HG03064 (cell line): Measurements from ENCODE around the gene RAPGEF2.
A peak's percentile ranks its signal among the peaks of the same experiment; 100 is the strongest.
"Not testable (repeated sequence)": the region's sequence is repeated elsewhere in the genome, so short reads cannot be mapped to it uniquely, and the experiment has no call there.

Experiments used
- ATAC-seq: cut with Tn5 transposase; IDR thresholded peaks from one replicate; pipeline ENCODE4 v1.9.1; 2021; ENCODE audit warnings: low read depth; ENCODE audit not compliant: unreplicated experiment

RAPGEF2 gene

DNA sequence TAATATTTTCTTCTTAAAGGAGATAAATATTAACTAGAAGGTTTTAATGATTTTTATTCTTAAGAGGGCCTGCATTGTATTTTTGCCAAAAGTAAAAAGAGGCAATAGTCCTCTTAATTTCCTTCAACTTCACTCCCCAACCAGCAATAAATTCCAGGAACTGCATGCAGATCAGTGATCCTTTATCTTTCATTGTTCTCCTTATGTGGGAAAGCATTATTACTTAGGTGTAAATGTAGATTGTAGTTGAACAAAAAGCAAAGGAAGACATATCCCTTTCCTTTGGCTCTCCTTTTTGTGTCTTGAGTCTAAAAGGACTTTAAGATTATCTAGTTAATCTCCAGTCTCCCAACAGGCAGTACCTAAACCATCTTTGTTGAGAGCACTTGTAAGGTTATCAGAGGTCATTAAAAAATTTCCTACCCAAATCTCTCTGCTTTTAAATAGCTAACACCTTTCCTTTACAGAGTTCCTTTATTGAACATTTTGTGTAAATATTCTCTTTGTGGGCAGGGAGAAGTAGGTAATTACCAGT is 55.3 kb downstream of the RAPGEF2 start:
- no peak for ATAC-seq

DNA sequence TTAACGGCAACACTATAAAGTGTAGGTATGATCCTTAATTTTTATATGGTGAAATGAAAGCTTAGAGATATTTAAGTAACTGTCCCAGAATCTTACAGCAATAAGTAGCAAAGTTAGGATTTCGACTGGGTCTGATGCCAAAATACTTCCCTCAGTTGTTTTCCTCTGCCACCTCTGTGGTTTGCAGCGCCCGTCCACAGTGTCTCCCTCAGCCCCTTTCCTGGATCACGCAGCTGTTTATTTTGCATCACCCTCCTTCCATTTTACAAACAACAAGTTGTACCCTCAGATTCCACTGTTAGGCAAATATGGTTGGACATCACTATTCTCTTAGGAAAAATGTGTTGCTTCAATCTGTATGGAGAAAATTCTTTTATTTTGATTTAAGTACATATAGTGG is 56.1 kb downstream of the RAPGEF2 start:
- no peak for ATAC-seq

DNA sequence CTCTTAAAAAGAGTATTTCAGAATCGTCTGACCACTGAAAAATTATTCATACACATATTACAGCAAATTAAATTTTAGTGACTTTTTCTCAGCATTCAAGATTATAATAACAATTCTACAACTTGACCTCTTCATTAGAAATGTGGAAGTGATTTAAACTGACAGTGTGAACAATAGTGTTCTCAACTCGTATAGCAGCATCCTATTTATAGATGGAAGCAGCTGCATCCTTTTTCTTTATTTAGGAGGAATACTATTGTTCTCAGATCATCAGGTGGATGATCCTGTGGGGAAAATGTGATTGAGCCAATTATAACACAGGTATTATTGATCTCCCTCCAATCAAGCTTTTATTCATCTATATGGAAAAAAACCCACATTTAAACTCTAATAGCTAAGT is 56.7 kb downstream of the RAPGEF2 start:
- ATAC-seq, result no peak

DNA sequence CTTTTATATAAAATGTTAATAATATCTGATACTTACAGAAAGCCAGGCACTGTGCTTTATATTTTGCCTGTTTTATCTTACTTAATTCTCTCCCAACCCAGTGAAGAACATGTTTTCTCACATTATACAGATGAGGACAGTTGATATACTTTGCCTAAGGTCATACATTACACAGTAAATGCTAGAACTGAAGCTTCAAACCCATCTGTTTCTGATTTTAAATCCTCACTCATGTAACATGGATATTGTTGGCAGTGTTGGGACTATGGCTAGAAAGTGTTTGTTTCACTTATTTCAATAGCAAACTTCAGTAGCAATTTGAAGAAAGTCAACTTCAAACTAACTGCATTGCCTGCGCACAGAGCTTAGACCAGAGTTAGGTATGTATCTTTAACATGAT is 57.4 kb downstream of the RAPGEF2 start:
- no peak for ATAC-seq

DNA sequence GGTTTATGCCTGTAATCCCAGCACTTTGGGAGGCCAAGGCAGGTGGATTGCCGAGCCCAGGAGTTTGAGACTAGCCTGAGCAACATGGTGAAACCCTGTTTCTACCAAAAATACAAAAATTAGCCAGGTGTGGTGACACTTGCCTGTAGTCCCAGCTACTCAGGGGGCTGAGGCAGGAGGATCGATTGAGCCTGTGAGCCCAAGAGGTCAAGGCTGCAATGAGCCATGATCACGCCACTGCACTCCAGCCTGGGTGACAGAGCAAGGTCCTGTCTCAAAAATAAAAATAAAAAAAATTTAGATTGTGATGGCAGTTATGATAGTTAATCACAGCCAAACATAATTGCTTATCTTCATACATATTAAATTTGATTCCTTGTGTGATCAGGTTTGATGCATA is 58.6 kb downstream of the RAPGEF2 start:
- ATAC-seq, result not testable (repeated sequence)

DNA sequence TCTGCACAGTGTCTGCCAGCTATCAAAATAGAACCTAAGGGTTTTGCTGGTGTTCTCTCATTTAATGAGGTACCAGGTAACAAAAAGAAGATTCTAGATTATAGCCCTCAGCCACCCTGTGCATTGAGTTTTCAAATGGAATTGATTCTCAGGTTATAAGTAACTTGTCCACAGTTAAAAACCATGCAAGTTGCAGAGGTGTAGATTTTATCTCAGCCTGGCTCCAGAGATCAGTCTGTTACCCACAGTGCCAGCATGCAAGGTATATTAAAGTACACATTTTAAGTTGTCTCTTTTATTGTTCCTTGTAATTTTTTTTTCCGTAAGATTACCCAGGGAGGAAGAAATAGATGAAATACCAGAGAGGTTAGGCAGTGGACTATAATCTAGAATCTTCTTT is 59.7 kb downstream of the RAPGEF2 start:
- ATAC-seq, result no peak

DNA sequence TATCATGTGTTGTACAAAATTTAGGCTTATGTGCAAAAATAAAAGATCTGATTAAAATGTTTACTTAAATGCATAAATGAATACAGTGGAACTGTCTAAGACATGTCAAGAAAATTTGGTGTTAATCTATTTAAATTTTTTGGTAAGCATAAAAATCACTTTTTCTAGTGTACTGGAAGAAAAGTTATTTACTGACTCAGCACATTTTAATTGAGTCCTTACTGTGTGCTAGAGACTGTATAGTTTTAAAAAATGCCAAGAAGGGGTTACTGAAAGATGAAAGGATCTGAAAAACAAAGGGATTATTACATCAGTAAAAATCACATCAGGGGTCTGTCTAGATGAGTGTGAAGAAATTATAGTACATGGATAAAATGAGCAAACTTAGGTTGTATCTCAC is 60.6 kb downstream of the RAPGEF2 start:
- no peak for ATAC-seq

DNA sequence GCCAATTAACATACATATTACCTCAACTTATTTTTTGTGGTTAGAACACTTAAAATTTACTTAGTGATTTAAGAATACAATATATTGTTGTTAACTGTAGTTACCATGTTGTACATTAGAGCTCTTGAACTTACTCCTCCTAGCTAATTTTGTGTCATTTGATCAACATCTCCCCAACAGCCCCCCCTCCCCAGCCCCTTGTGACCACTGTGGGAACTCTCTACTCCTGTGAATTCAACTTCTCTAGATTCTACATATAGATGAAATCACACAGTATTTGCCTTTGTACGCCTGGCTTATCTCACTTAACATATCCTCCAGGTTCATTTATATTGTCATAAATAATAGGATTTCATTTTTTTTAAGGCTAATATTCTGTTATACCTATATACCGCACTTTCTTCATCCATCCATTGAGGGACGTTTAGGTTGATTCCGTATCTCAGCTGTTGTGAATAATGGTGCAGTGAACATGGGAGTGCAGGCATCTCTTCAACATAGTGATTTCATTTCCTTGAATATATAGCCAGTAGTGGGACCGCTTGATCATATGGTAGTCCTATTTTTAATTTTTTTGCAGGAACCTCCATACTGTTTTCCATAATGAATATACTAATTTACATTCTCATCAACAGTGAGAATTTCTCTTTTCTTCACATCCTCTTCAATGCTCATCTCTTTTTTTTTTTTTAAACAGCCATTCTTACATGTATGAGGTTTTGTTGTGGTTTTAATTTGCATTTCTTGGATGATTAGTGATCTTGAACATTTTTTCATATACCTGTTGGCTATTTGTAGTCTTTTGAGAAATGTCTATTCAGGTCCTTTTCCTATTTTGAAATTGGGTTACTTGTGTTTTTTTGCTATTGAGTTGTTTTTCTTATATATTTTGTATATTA is 66.8 kb downstream of the RAPGEF2 start:
- ATAC-seq, result peak; percentile 56

DNA sequence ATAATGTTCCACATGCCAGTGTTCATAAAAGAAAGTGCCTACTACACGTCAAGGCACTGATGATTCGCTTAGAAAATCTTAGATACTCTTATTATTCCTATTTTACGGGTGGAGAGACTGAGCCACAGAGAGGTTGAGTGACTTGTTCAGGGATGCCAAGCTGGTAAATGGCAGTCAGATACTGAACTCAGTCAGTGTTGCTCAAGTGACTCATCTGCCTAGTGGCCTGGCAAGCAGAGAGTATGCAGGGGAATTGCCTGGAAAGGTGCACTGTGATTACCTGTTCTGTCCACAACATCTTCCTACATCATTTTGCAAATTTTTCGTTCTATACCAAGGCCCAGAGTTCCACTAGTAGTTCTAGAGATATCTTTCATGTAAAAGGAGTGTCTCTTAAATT is 68.4 kb downstream of the RAPGEF2 start:
- no peak for ATAC-seq

DNA sequence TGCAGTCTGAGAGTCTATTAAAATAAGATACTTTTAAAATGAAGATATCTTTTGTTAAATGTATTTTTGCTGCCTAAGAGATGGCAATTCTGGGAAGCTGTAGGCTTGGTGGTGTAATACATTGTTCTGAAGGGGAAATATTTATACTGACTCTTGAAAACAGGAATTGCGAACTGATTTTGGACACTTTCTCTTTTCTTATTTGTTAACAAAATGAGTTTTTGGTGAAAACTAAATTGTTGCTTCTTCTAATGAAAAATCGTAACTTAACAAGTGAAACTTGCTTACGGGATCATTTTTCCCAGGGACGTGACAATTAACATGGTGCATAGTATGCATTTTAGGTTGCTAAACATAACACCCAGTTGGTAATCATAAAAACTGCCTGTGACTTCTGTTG is 71.0 kb downstream of the RAPGEF2 start:
- no peak for ATAC-seq

DNA sequence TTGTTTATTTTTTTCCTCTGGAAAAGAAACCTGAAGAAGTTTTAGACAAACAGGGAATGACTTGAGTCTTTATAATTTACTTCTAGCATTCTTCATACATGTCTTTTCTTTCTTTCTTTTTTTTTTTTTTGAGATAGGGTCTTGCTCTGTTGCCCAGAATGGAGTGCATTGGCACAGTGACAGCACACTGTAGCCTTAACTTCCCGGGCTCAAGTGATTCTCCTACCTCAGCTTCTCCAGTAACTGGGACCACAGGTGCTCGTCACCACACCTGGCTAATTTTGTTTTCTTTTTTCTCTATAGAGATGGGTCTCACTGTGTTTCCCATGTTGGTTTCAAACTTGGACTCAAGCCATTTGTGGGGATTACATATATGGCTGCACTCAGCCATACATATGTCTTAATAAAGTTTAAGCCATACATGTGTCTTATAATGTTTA is 71.8 kb downstream of the RAPGEF2 start:
- ATAC-seq, result no peak

DNA sequence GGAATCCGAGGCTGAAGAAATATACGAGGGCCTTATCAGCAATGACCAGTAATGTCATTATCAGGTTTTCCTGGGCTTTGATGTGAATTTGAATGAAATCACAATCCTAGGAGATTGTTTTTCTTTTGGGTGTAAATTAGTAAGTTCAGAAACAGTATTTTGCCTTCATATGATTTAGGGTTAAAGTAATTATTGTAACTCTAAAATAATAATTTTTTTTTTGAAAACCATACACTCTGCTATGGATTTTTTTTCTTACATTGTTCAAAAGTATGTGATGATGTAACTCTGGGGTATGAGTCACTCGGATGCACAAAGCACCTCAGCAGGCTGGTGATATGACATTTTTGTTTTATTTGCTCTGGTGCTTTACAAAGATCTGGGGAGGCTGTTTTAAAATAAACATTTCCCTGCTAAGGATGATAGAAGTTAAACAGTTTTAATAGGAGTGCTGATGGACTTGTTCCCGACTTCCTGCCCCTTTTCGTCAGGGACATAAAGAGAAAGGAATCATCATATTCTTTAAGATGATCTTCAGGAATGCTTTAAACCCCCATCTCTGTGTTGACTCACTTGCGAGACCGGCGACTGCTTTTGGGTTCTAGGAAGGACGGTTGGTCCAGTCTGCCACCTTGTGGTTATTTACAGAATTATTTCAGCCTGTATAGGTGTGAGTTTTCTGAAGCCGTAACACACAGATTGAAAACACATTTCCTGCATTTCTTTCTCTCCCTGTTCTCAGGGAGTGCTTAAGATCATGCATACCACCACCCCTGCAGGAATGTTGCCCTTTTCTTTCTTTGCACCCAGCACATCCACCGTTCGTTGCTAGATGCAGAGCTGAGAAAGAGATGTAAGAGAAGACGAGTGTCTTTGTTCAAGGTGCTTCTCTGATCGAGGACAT is 72.5 kb downstream of the RAPGEF2 start:
- peak; percentile 48 for ATAC-seq

DNA sequence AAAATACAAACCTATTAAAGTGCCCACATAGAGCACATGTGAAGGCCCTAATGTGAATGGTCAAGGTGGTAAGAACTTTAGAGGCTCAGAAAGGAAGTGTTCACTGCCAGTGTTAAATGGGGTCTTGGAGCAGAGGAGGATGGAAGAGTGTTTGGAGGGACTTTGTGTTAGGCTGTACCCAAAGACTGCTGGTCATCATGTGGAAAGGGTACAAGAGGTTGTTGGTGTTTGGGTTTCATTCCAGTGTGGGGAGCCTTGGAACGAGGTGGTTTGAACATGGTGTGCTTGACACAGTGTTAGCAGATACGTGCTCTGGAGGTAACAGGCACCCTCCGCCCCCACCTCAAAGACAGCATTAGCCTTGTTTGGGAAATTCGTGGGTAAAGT is 73.1 kb downstream of the RAPGEF2 start:
- no peak for ATAC-seq

DNA sequence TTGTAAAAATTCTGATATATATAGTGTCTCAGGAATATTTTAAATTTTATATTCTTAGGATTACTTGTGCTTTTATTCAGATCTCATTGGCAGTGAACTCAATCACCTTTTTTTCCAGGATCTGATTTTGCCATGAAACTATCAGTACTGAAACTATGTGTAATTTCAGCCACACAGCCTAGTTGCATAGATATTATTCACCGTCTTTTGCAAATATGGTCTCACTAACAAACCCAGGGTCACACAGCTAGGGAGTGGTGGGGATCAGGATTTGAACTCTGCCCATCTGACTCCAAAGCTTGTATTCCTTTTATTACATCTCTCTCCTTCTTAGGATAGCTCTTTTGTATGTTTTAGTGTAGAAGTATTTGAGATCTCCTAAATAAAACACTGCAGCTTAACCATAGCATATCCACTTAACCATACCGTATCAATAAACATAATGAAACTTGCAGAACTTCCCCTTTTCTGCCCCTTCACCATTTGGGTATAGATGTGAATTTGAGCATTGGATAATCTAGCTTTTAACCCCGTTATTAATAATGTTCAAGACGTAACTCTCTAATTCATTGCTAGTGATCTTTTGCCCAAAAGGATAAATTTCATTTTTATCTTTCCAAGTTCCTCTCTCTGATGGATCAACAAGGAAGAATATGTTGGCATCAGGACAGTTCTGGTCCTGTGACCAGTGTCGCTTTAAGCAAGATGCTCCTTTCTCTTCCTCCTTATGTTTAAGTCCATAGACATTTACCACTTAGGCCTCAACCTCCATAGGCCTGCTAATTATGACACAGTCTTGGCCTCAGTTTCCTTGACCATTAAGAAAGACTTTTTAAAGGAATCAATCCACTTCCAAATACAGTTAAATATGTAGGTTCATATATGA is 74.6 kb downstream of the RAPGEF2 start:
- ATAC-seq, result no peak

DNA sequence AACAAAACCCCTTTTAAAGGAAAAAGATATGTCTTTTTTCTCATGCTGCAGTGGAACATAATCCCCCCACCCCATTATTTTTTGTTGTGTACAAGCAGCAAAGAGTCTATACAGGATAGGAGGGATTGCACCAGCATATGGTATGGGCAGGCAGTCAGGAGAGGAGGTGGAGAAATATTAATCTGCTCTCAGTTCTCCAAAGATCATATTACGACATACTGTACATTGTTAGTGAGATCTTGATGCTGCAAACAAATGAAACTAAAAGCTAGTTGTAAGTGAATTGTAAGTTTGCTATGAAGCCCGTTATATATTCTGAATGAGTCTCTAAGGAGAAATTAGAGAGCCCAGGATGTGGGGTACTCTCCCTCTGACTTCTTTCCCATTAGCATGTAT is 75.3 kb downstream of the RAPGEF2 start:
- ATAC-seq, result peak; percentile 30

DNA sequence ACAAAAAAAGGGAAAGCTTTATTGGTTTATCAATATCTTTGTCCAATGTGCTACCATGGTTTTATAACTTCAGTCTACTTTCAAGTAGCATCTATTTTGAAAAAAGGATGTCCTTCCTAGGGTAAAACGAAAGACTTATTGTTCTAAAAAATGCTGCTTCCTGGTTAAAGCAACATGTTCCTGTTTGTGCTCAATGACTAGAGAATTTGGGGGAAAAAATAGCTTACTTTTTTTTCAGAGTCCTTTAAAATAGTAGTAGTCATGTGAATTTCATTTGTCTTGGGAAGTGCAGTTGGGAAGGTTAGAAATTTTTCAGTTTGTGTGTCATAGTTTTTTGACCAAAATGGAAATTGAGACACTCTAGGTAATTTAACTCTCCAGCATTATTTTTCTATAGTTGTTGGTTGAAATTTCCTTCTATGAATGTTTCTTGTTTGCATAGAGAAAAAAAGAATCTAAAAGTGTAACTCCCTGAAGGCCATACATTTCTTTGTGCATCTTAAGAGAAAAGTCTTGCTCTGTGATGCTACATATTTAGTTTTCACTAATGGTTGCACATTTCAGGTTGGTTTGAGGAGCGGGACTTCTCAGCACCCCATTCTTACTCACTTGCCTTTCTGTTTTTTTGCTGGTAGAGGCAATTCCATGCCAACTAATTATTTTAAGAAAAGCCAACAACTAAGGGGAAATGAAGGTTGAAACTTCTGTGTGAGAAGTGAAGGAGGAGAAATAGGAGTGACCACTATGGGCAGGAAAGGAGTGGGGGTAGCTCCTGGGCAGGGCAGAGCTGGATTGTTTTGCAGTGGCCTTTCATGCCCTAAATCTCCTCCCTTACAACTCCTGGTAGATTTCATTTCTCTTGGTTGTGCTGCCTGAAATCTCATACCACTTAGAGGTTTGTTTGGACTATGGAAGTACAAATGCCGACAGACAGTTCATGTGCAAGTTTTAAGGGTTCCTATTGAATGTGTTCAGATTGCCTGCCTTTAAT is 76.4 kb downstream of the RAPGEF2 start:
- ATAC-seq, result no peak

DNA sequence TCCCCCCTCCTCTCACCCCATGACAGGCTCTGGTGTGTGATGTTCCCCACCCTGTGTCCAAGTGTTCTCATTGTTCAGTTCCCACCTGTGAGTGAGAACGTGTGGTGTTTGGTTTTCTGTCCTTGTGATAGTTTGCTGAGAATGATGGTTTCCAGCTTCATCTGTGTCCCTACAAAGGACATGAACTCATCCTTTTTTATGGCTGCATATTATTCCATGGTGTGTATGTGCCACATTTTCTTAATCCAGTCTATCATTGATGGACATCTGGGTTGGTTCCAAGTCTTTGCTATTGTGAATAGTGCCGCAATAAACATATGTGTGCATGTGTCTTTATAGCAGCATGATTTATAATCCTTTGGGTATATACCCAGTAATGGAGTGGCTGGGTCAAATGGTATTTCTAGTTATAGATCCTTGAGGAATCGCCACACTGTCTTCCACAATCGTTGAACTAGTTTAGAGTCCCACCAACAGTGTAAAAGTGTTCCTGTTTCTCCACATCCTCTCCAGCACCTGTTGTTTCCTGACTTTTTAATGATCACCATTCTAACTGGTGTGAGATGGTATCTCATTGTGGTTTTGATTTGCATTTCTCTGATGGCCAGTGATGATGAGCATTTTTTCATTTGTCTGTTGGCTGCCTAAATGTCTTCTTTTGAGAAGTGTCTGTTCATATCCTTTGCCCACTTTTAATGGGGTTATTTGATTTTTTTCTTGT is 81.2 kb downstream of the RAPGEF2 start:
- not testable (repeated sequence) for ATAC-seq

DNA sequence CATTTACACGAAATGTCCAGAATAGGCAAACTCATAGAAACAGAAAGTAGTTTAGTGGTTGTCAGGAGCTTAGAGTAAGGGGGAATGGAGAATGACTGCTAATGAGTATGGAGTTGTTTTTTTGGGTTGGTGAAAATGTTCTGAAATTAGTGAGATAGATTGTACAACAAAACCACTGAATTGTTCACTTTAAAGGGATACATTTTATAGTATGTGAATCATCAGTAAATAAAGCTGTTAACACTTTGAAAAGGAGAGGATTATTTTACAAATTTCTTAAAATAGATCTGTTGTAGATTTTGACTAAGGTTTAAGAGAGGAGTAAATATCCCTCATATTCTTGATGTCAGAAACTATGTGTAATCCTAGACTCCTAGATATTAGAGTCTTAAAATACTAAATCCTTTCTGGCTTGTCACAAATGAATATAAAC is 82.7 kb downstream of the RAPGEF2 start:
- no peak for ATAC-seq
